ENCODE results near the gene UST. TPM values are rescaled to one million over a fixed set of nuclear protein-coding genes. Genes with fewer than 3 reads are reported as not detected.

The UST gene
- total and polyA plus RNA-seq, 2 of the 8 experiments (the other 6 are each of a cell fraction or from before 2014, with no cell fraction given), result 13.5 to 34.5 TPM

GRCh38 chr6:148999501-148999900 is 252.7 kb downstream of the UST start:
- ChIA-PET CTCF (ENCODE audit: partially characterized antibody) (no interaction called here), POLR2A (ENCODE audit: partially characterized antibody) (no interaction called here)
- Histone ChIP-seq H3K4me2 (ENCODE audit: insufficient read depth in 1 of 2, low read depth in 2 of 2, low read length in 2 of 2) (no peak overlapping the region), H3K4ac (replicated peaks; ENCODE audit: insufficient read length, low read depth, low read length) (no peak overlapping the region), H2BK15ac (ENCODE audit: low read length) (no peak overlapping the region), H3K18ac (ENCODE audit: extremely low read depth, low read length) (no peak overlapping the region), H2BK5ac (ENCODE audit: low read depth, low read length) (no peak overlapping the region), H3K79me2 (ENCODE audit: control insufficient read depth in 1 of 2, insufficient read depth in 2 of 2, low read length in 2 of 2) (no peaks in the 10 kb centered on the region), H3K56ac (replicated peaks; ENCODE audit: insufficient read length, low read depth, low read length) (no peak overlapping the region), H3K14ac (ENCODE audit: insufficient read length) (no peak overlapping the region), H2BK12ac (ENCODE audit: low read depth, low read length) (no peak overlapping the region), H3K79me1 (ENCODE audit: low read depth, low read length) (no peaks in the 10 kb centered on the region), H3K36me3 (ENCODE audit: control insufficient read depth in 2 of 4, insufficient read depth in 4 of 4, low read length in 3 of 4) (peaks cover 2 to 17% (median 8%) of the 10 kb centered on the region in 4 experiments; a peak in 5 of 8 replicates), H3K27me3 (replicated peaks in 1 of 4; ENCODE audit: control insufficient read depth in 3 of 4, extremely low read depth in 1 of 4, insufficient read depth in 3 of 4, low read length in 3 of 4) (no peaks in the 10 kb centered on the region), H4K91ac (replicated peaks; ENCODE audit: insufficient read length, low read length) (no peak overlapping the region), H4K5ac (ENCODE audit: insufficient read length, low read depth, low read length) (no peak overlapping the region), H2BK120ac (replicated peaks; ENCODE audit: low read depth, low read length) (no peak overlapping the region), H3K27ac (ENCODE audit: low read depth, low read length) (no peak overlapping the region), H3K9ac (replicated peaks in 1 of 4; ENCODE audit: extremely low read depth in 1 of 4, low read depth in 3 of 4, low read length in 3 of 4) (no peak overlapping the region), H2AK5ac (ENCODE audit: low read depth, low read length) (no peak overlapping the region), H3K23me2 (ENCODE audit: low read depth, low read length) (no peaks in the 10 kb centered on the region), H3K9me3 (ENCODE audit: insufficient read depth in 2 of 2, low read depth in 1 of 2, low read length in 1 of 2) (peaks cover 2 to 7% of the 10 kb centered on the region in 2 experiments; a peak in 2 of 4 replicates), H3K4me1 (replicated peaks in 1 of 4; ENCODE audit: control insufficient read depth in 3 of 4, insufficient read depth in 4 of 4, low read length in 3 of 4) (no peaks in the 10 kb centered on the region), H2AFZ (ENCODE audit: low read length) (no peak overlapping the region), H2BK20ac (ENCODE audit: low read length) (no peak overlapping the region), H3K23ac (ENCODE audit: insufficient read length) (no peak overlapping the region), H4K20me1 (replicated peaks in 1 of 2; ENCODE audit: control insufficient read depth in 1 of 2, insufficient read depth in 2 of 2, low read length in 2 of 2) (no peaks in the 10 kb centered on the region), H3K4me3 (ENCODE audit: extremely low read depth in 1 of 4, insufficient read depth in 2 of 4, low read depth in 3 of 4, low read length in 4 of 4) (no peak overlapping the region), H4K8ac (ENCODE audit: extremely low read depth, insufficient read depth, low read length) (no peak overlapping the region)
- DNase-seq (ENCODE audit: low read depth in 1 of 2, low spot score in 2 of 2) (no peak), FAIRE-seq (no peak)
- 91% methylated on average over 1 of the region's 1 CpG; no CpG with 5 or more reads in 1 of the 2 experiments for whole genome bisulfite sequencing, 2 experiments (ENCODE audit: extremely low coverage in 1 of 2, insufficient coverage in 1 of 2, insufficient read length in 1 of 2, insufficient replicate concordance in 2 of 2, low coverage in 1 of 2, low lambda C conversion rate in 2 of 2, missing lambda C conversion rate in 1 of 2)
- TF ChIP-seq EGR1 (IDR thresholded peaks at IDR 0.05; ENCODE audit: borderline replicate concordance, low read depth, low read length) (no peak), CREB1 (IDR thresholded peaks at IDR 0.05) (no peak), RXRA (IDR thresholded peaks at IDR 0.05; ENCODE audit: insufficient read depth, low read depth, low read length) (no peak), SP4 (IDR thresholded peaks at IDR 0.05; ENCODE audit: low read length) (no peak), ASH2L (IDR thresholded peaks at IDR 0.05; ENCODE audit: low read length) (no peak), GTF2F1 (IDR thresholded peaks at IDR 0.05; ENCODE audit: borderline replicate concordance, low read depth, low read length) (no peak), EP300 (IDR thresholded peaks at IDR 0.05; ENCODE audit: borderline replicate concordance in 1 of 2, low read depth in 2 of 2, low read length in 2 of 2) (no peak), RAD21 (IDR thresholded peaks at IDR 0.05 in 1 of 2, conservative IDR thresholded peaks at IDR 0.05 in 1 of 2; ENCODE audit: low read depth in 2 of 2, low read length in 2 of 2) (no peak), FOSL1 (IDR thresholded peaks at IDR 0.05; ENCODE audit: insufficient read depth, low read depth, low read length) (no peak)

All from H1 (cell line).